GM18519 (cell line): ENCODE measurements around the gene TUBB4B.

Experiments used
- ATAC-seq: cut with Tn5 transposase; IDR thresholded peaks from one replicate; pipeline ENCODE4 v1.9.1; 2021; ENCODE audit warnings: mild to moderate bottlenecking, moderate library complexity; ENCODE audit not compliant: unreplicated experiment, low FRiP score

The TUBB4B gene

DNA sequence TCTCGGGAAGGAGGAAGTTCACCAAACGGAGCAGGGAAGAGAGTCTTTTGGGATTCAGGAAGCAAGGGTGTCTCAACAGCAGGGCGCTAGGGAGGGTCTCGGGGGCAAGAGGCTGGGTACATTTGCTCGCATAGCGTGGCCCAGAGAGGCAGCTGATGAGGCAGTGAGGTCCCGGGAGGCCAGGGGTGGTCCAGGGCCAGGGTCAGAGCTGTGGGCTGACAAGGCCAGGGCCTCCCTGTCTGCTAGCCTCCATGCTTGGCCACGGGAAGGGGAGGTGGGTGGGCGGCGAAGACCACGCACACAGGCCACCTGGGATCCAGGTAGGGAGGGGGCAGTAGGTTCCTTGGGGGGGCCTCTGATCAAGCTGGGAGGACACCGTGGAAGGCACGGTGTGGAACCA is 29.6 kb upstream of the TUBB4B start:
- ATAC-seq, result no peak

GRCh38 chr9:137212520-137212919 is 28.6 kb upstream of the TUBB4B start:
- no peak for ATAC-seq

- no peak for ATAC-seq
Observed at GRCh38 chr9:137213160-137214060, 27.7 kb upstream of the TUBB4B start.

- no peak for ATAC-seq
Observed at GRCh38 chr9:137214620-137215019, 26.5 kb upstream of the TUBB4B start.

GRCh38 chr9:137215196-137215986 is 25.7 kb upstream of the TUBB4B start:
- ATAC-seq, result no peak

- no peak for ATAC-seq
Observed at GRCh38 chr9:137216188-137216965, 24.7 kb upstream of the TUBB4B start.

DNA sequence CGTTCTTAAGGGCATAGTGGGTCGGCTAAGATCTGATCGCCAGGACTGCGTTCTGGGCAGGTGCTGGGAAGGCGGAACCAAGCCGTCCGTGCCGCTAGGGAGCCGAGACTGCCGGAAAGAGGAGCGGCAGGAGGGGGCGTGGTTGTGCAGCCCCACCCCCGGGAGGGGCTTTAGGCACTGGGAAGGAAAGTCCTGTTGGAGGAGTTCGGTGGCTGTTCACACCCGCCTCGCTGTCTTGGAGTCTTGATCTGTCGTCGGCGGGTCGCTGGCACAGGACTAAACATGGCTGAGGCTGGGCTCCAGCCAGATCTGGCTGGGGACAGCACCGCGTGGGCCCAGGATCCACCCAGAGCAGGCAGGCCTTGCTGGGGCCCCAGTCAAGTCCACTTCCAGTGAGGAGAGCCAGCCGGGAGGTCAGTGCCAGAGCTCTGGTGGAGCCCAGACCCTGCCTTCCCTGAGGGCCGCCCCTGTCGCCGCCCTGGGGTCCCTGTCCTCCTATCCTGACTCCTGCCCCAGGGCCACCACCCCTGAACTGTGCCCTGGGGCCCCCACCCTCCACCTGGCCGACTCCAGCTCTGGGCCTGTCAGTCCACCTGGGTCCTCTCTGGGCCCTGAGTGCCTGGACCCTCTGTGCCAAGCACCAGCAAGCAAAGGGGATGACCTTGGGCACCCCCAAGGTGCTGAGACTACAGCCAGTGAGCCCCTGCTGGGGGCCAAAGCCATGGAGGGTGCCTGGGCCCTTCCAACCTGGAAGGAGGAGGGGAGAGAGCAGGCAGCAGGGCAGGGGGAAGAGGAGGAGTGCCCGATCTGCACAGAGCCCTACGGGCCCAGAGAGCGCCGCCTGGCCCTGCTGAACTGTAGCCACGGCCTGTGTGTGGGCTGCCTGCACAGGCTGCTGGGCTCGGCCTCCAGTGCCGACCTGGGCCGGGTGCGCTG is 23.5 kb upstream of the TUBB4B start:
- ATAC-seq, result no peak

DNA sequence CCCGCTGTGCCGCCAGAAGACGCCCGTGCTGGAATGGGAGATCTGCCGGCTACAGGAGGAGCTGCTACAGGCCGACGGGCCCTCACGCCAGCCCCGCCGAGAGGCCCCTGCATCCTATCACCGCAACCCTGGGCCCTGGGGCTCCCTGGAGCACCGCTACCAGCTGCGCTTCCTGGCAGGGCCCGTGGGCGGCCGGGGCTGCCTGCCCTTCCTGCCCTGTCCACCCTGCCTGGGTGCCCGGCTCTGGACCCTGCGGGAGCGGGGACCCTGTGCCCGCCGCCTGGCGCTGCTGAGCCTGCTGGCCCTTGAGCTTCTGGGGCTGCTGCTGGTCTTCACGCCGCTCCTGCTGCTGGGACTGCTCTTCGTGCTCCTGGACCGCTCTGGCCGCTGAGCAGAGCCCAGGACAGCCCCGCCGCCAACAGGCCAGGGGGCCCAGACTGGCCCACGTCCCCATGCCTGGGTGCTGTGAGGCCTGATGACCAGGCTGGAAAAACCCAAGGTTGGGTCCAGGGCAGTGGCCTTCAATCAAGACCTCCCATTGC is 22.8 kb upstream of the TUBB4B start:
- ATAC-seq, result no peak

GRCh38 chr9:137218754-137219271 is 22.3 kb upstream of the TUBB4B start:
- ATAC-seq, result no peak

DNA sequence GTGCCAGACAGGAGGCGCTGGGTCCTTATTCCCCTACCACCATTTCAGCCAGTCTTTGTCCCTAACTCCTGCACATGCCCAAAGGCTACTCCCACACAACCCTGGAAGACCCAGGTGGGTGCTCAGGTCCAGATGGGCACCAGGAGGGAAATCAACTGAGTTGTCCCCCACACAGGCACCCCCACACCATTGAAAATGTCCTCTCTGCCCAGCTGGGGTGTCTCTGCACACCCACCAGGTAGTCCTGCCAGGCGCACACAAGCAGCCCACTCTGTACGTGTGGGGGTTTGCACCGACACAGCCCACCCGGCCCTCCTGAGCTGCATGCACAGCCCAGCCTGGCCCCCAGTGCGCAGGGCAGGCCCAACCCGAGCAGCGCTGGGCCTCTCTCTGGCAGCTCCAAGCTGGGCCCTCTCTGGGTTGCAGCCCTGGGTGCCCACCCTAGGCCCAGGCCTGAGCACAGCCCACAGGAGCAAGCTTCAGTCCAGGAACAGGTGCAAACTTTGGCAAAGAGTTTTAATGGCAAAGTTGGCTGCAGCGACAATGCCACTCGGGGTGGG is 21.2 kb upstream of the TUBB4B start:
- no peak for ATAC-seq

- ATAC-seq, result no peak
Observed at GRCh38 chr9:137220317-137221094, 20.6 kb upstream of the TUBB4B start.

DNA sequence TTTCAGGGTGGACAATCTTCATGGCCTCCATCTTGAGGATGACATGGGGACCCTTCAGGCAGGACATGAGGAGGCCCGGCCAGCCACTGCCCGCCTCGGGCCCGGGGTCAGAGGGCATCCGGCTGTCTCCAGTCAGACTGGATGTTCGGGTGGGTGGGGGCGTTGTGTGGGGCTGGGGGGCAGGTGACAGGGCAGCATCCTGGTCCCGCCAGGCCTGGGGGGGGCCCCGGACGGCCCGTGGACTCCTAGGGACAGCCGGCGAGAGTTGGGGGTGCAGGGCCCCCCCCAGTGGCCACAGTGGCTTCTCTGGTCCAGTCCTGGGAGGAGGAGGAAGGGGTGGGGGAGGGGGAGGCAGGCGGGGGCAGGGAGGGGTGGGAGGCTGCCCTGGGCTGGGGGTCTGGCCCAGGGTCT is 20.0 kb upstream of the TUBB4B start:
- ATAC-seq, result no peak

DNA sequence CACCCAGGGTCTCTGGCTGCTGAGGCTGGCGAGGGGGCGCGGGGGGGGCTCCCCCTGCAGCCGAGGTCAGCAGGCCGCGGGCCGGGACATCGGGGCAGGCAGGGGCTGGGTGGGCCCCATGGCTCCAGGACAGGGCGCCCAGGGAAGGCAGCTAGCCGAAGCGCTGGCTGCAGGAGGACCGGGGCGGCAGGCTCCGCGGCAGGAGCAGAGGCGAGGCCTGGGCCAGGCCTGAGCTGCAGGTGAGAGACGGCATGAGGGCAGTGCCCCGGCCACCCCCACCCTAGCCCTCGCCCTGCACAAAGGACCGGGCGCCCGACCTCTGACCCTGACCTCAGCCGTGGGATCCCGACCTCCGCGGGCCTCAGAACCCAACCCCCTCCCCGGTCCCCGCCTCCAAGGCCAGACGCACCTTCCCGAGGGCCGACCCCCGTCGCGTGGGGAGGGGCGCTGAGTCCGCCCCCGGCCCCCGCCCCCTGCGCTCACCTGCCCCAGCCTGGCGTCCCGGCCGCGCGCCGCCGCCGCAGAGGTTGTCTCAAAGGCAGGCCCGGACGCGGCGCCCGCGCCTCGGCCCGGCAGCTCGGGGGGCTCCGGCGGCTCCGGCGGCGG is 19.5 kb upstream of the TUBB4B start:
- ATAC-seq, result no peak

- no peak for ATAC-seq
Observed at GRCh38 chr9:137222190-137223077, 18.7 kb upstream of the TUBB4B start, which contains the start of gene RNF208. Gene RNF208 (minus strand): TSS chr9:137222240. CDS start chr9:137221212, 1,028 bp downstream.

DNA sequence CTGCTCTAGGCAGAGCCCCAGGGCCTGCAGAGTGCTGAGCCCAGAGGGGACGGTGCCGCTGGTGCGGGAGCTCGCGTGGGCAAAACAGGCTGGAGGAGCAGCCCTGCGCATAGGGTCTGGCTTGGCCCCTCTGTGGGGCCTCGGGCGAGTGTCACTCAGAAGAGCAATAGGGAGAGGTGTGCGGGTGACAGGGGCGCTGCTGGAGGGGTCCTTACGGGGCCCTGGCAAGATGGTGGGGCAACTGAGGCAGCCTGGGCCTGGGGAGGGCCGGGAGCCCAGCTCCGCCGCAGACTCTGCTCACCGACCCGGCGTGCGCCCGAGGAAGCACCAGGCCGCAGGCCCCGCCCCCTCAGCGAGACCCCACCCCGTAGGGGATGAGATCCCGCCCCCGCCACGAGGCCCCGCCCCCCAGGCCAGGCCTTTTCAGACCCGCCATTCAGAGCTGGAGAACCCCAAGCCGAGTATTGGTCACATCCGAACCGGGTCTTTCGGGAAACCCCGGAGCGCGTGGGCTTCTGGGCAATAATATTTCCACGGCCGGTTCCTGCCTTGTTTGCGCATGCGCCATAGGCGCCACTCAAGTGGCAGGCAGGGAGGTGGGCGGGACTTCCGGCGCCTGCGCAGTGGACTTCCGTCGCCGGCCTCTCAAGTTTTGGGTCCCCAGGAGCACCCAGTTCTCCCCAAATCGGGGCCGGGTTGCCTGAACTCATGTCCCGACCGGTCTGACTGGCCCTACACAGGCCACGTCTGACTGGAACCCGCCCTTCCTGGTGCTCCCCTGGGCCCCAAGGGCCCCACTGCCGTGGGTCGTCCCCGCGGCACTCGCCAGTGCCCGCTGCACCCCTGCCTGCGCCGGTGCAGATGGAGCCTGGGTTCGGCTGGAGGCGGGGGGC is 17.8 kb upstream of the TUBB4B start:
- ATAC-seq, result peak; percentile 45
